Mesendoderm (in vitro differentiated cells): Measurements from ENCODE around the gene ARHGDIG.
"Not testable (repeated sequence)": the region's sequence is repeated elsewhere in the genome, so short reads cannot be mapped to it uniquely, and the experiment has no call there.

ENCODE experiments used
- DNase-seq: peaks from one replicate; pipeline ENCODE4 v3.0.0; 2013
- H2AK5ac ChIP-seq: 2 replicates; pipeline ENCODE4 v1.6.1; 2013; ENCODE audit warnings: low read length, inconsistent platforms
- H2BK120ac ChIP-seq: 2 replicates; pipeline ENCODE4 v1.6.1; 2013; ENCODE audit warnings: low read depth, mild to moderate bottlenecking, low read length, moderate library complexity, mixed read lengths
- H2BK15ac ChIP-seq: replicated peaks from 2 replicates; pipeline ENCODE4 v1.6.1; 2013; ENCODE audit warnings: low read depth, mild to moderate bottlenecking, moderate library complexity
- H2BK5ac ChIP-seq: 2 replicates; pipeline ENCODE4 v1.6.1; 2013; ENCODE audit warnings: low read length, inconsistent platforms
- H3K18ac ChIP-seq: 2 replicates; pipeline ENCODE4 v1.6.1; 2013; ENCODE audit warnings: mild to moderate bottlenecking, low read length, mixed read lengths
- H3K23ac ChIP-seq: one replicate; pipeline ENCODE4 v1.6.1; 2013; ENCODE audit warnings: low read length
- H3K27ac ChIP-seq: 2 replicates; pipeline ENCODE4 v1.5.1; 2013; ENCODE audit warnings: low read depth, mild to moderate bottlenecking, inconsistent platforms, low read length, moderate library complexity
- H3K27me3 ChIP-seq: 2 replicates; pipeline ENCODE4 v1.6.1; 2013; ENCODE audit warnings: low read length, control low read depth, mild to moderate bottlenecking, inconsistent platforms; ENCODE audit not compliant: insufficient read depth, poor library complexity
- H3K36me3 ChIP-seq: 2 replicates; pipeline ENCODE4 v1.6.1; 2013; ENCODE audit warnings: low read length, inconsistent platforms; ENCODE audit not compliant: control insufficient read depth, insufficient read depth
- H3K4ac ChIP-seq: one replicate; pipeline ENCODE4 v1.6.1; 2013; ENCODE audit warnings: low read depth, mild to moderate bottlenecking, low read length, moderate library complexity
- H3K4me1 ChIP-seq: 2 replicates; pipeline ENCODE4 v1.6.1; 2013; ENCODE audit warnings: low read depth, low read length, inconsistent platforms; ENCODE audit not compliant: control insufficient read depth
- H3K4me2 ChIP-seq: 2 replicates; pipeline ENCODE4 v1.6.1; 2013; ENCODE audit warnings: low read length
- H3K4me3 ChIP-seq: 2 replicates; pipeline ENCODE4 v1.5.1; 2013; ENCODE audit warnings: mild to moderate bottlenecking, low read length
- H3K56ac ChIP-seq: one replicate; pipeline ENCODE4 v1.6.1; 2013; ENCODE audit warnings: low read length
- H3K79me1 ChIP-seq: 2 replicates; pipeline ENCODE4 v1.6.1; 2013; ENCODE audit warnings: low read length, inconsistent platforms
- H3K79me2 ChIP-seq: 2 replicates; pipeline ENCODE4 v1.6.1; 2013; ENCODE audit warnings: mild to moderate bottlenecking, low read length; ENCODE audit not compliant: control insufficient read depth, insufficient read depth
- H3K9ac ChIP-seq: 2 replicates; pipeline ENCODE4 v1.6.1; 2013; ENCODE audit warnings: low read length, inconsistent platforms
- H4K5ac ChIP-seq: one replicate; pipeline ENCODE4 v1.6.1; 2013; ENCODE audit warnings: low read length
- H4K8ac ChIP-seq: one replicate; pipeline ENCODE4 v1.6.1; 2013; ENCODE audit warnings: low read depth, mild to moderate bottlenecking, control low read depth, low read length, moderate library complexity
- WGBS: extraction: QIAGEN DNeasy Blood & Tissue Kit; methylation state at CpG from one replicate; pipeline ENCODE4 v1.1.7; 2013; ENCODE audit warnings: low lambda C conversion rate, missing lambda C conversion rate; ENCODE audit not compliant: insufficient coverage; ENCODE audit errors: extremely low coverage; 5-methylcytosine and 5-hydroxymethylcytosine counted together

Gene ARHGDIG

DNA sequence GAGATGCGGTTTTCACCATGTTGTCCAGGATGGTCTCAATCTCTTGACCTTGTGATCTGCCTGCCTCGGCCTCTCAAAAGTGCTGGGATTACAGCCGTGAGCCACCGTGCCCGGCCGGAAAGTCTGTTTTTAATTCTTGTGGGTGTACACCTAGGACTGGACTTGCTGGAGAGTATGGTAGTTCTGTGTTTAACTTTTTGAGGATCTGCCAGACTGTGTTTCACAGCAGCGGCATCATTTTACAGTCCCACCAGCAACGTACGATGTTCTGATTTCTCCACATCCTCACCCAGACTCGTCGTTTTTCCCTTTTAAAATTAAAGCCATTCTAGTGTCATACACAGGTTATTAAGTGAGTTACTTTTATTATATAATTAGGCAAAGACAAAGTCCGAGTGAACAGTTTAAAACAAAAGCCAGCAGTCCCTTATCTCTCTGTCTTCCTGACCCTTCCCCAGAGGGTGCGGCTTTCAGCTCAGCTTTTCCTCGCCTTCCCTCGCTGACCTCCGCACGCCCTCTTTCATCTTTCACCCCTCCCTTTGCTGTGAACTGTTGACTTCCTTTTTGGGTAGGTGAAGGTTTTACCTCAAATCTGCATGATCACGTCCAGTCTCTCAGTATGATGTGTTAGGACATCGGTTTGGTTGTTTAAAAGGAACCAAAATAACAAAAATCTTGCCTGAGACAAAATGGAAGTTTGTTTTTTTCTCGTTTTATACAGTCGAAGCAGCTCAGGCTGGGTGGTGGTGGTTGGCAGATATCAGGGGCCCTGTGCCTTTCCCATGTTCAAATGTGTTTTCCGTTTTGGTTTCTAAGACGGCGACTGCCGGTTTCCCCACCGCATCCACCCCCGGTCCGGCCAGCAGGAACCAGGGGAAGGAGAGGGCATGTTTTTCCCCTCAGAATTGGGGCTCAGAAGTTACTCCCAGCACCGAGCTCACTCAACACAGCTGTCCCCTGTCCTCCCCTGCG, 27.7 kb upstream of the ARHGDIG start:
- no peak overlapping the region for H3K4ac ChIP-seq
- no peak overlapping the region for H2AK5ac ChIP-seq
- no CpG with 5 or more reads among the region's 30 CpGs for WGBS
- H3K56ac ChIP-seq, result no peak overlapping the region
- H3K36me3 ChIP-seq, result peaks cover 3% of the 10 kb centered on the region
- DNase-seq, result no peak
- H3K4me3 ChIP-seq, result no peak overlapping the region
- H3K79me2 ChIP-seq, result no peaks in the 10 kb centered on the region
- no peak overlapping the region for H4K5ac ChIP-seq
- no peaks in the 10 kb centered on the region for H3K79me1 ChIP-seq
- H3K9ac ChIP-seq, result no peak overlapping the region
- H2BK120ac ChIP-seq, result no peak overlapping the region
- H3K4me2 ChIP-seq, result no peak overlapping the region
- H3K23ac ChIP-seq, result peak overlapping the region; percentile 57
- H3K27me3 ChIP-seq, result no peaks in the 10 kb centered on the region
- H3K4me1 ChIP-seq, result no peaks in the 10 kb centered on the region
- no peak overlapping the region for H3K18ac ChIP-seq
- no peak overlapping the region for H2BK5ac ChIP-seq
- H4K8ac ChIP-seq, result no peak overlapping the region
- no peak overlapping the region for H2BK15ac ChIP-seq
- H3K27ac ChIP-seq, result no peak overlapping the region

DNA sequence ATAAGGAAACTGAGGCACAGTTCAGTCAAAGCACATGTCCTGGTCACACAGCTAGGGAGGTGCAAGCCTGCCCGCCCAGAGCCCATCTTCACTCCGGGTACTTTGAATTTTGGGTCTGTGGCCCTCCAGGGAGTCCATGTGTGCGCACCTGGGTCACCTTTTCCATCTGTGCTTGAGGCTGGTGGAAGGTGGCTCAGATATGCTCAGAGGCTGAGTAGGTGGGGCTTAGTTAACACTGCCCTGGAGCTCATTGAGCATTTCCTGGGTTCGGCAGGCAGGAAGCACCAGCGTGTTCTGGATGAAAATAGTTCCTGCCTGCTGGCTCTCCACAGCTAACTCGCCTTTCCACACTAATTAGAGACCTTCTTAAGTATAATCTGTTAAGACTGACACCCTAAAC, 26.6 kb upstream of the ARHGDIG start:
- Histone ChIP-seq H3K18ac (no peak overlapping the region), H2BK5ac (no peak overlapping the region), H3K79me1 (no peaks in the 10 kb centered on the region), H3K4me2 (no peak overlapping the region), H3K9ac (no peak overlapping the region), H2AK5ac (no peak overlapping the region), H3K4ac (no peak overlapping the region), H3K56ac (no peak overlapping the region), H2BK15ac (no peak overlapping the region), H3K27ac (no peak overlapping the region), H4K8ac (no peak overlapping the region), H2BK120ac (no peak overlapping the region), H3K23ac (no peak overlapping the region), H3K4me3 (no peak overlapping the region), H3K36me3 (peaks cover 3% of the 10 kb centered on the region), H3K4me1 (no peaks in the 10 kb centered on the region), H3K79me2 (no peaks in the 10 kb centered on the region), H4K5ac (no peak overlapping the region), H3K27me3 (no peaks in the 10 kb centered on the region)
- no peak for DNase-seq
- no CpG with 5 or more reads among the region's 6 CpGs for WGBS

DNA sequence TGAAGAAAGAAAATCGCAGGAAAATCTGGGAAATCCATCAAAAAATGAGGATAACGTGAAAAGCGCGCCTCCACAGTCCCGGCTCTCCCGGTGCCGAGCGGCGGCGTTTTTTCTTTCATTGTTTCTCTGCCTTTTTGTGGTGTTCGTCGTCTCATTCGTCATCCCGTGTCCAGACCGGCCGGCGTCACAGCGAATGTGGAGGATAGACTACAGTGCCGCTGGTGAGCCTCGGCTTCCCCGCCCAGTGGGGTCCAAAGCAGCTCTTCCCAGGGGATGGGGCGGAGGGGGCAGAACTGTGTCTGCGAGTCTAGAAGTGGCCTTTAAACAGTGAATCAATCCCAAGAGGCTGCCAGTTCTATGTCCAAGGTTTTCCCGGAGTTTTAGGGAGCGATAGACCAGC, 25.9 kb upstream of the ARHGDIG start:
- no peaks in the 10 kb centered on the region for H3K79me1 ChIP-seq
- no peak overlapping the region for H3K27ac ChIP-seq
- no peaks in the 10 kb centered on the region for H3K4me1 ChIP-seq
- H2BK120ac ChIP-seq, result no peak overlapping the region
- no peak overlapping the region for H2BK15ac ChIP-seq
- H3K18ac ChIP-seq, result no peak overlapping the region
- no peak overlapping the region for H3K4me2 ChIP-seq
- no peak overlapping the region for H3K56ac ChIP-seq
- no peaks in the 10 kb centered on the region for H3K79me2 ChIP-seq
- WGBS, result no CpG with 5 or more reads among the region's 25 CpGs
- H2AK5ac ChIP-seq, result no peak overlapping the region
- no peaks in the 10 kb centered on the region for H3K27me3 ChIP-seq
- no peak overlapping the region for H4K8ac ChIP-seq
- no peak overlapping the region for H4K5ac ChIP-seq
- no peak overlapping the region for H3K4me3 ChIP-seq
- H3K9ac ChIP-seq, result no peak overlapping the region
- no peak overlapping the region for H3K4ac ChIP-seq
- no peak for DNase-seq
- no peak overlapping the region for H2BK5ac ChIP-seq
- peaks cover 3% of the 10 kb centered on the region for H3K36me3 ChIP-seq
- H3K23ac ChIP-seq, result no peak overlapping the region

DNA sequence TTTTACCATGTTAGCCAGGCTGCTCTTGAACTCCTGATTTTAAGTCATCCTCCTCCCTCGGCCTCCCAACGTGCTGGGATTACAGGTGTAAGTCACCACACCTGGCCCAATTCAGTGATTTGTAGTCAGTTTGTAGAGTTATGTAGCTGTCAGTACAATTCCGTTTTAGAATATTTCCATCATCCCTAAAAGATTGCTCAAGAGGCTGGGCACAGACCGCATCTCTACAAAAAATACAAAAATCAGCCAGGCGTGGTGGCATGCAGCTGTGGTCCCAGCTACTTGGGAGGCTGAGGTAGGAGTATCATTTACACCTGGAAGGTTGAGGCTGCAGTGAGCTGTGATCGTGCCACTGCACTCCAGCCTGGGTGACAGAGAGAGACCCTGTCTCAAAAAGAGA, 25.2 kb upstream of the ARHGDIG start:
- DNase-seq, result no peak
- H3K27me3 ChIP-seq, result no peaks in the 10 kb centered on the region
- no peak overlapping the region for H4K8ac ChIP-seq
- H3K9ac ChIP-seq, result no peak overlapping the region
- WGBS, result no CpG with 5 or more reads among the region's 6 CpGs
- peaks cover 5% of the 10 kb centered on the region for H3K36me3 ChIP-seq
- no peak overlapping the region for H3K23ac ChIP-seq
- no peak overlapping the region for H2BK15ac ChIP-seq
- H3K18ac ChIP-seq, result no peak overlapping the region
- H3K4me3 ChIP-seq, result no peak overlapping the region
- no peak overlapping the region for H3K27ac ChIP-seq
- H3K4me1 ChIP-seq, result no peaks in the 10 kb centered on the region
- no peak overlapping the region for H3K4ac ChIP-seq
- H3K79me2 ChIP-seq, result no peaks in the 10 kb centered on the region
- H2BK5ac ChIP-seq, result no peak overlapping the region
- H2BK120ac ChIP-seq, result no peak overlapping the region
- no peak overlapping the region for H3K4me2 ChIP-seq
- H4K5ac ChIP-seq, result no peak overlapping the region
- no peak overlapping the region for H3K56ac ChIP-seq
- H2AK5ac ChIP-seq, result no peak overlapping the region
- no peaks in the 10 kb centered on the region for H3K79me1 ChIP-seq

DNA sequence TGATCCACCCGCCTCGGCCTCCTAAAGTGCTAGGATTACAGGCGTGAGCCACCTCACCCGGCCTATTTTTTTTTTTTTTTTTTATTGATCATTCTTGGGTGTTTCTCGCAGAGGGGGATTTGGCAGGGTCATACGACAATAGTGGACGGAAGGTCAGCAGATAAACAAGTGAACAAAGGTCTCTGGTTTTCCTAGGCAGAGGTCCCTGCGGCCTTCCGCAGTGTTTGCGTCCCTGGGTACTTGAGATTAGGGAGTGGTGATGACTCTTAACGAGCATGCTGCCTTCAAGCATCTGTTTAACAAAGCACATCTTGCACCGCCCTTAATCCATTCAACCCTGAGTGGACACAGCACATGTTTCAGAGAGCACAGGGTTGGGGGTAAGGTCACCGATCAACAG, 22.3 kb upstream of the ARHGDIG start:
- not testable (repeated sequence) for H3K4me1 ChIP-seq, H3K36me3 ChIP-seq, H2BK15ac ChIP-seq, H3K27me3 ChIP-seq, H3K18ac ChIP-seq, H3K56ac ChIP-seq, H2BK120ac ChIP-seq, H3K79me1 ChIP-seq, H2BK5ac ChIP-seq, H3K79me2 ChIP-seq, H3K27ac ChIP-seq, H2AK5ac ChIP-seq, H3K4me2 ChIP-seq, H4K5ac ChIP-seq, H3K4me3 ChIP-seq, DNase-seq, H3K4ac ChIP-seq, H3K9ac ChIP-seq, H3K23ac ChIP-seq, H4K8ac ChIP-seq
- WGBS, result no CpG with 5 or more reads among the region's 13 CpGs

DNA sequence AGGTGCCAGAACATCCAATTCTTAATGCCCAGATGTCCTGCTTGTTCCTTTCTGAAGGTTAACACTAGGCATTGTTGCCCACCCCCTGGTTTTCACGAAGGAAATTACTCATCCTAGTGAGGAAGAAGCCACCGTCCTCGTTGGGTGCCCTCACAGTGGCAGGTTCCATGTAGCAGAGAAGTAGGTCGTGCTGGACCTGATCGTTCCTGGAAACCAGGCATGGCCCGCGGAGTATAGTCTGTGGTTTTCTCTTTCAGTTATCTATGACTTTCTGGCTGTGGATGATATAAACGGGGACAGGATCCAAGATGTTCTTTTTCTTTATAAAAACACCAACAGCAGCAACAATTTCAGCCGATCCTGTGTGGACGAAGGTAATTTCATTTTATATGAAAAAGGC, 21.2 kb upstream of the ARHGDIG start:
- Histone ChIP-seq H3K23ac (no peak overlapping the region), H3K27ac (no peak overlapping the region), H3K4me2 (no peak overlapping the region), H2BK120ac (no peak overlapping the region), H4K8ac (no peak overlapping the region), H3K4me1 (no peaks in the 10 kb centered on the region), H3K36me3 (peaks cover 5% of the 10 kb centered on the region), H3K18ac (no peak overlapping the region), H2BK15ac (no peak overlapping the region), H2BK5ac (no peak overlapping the region), H3K27me3 (no peaks in the 10 kb centered on the region), H3K4me3 (no peak overlapping the region), H3K56ac (no peak overlapping the region), H2AK5ac (no peak overlapping the region), H3K9ac (no peak overlapping the region), H4K5ac (no peak overlapping the region), H3K4ac (no peak overlapping the region), H3K79me1 (no peaks in the 10 kb centered on the region), H3K79me2 (no peaks in the 10 kb centered on the region)
- DNase-seq, result no peak
- no CpG with 5 or more reads among the region's 10 CpGs for WGBS
